Gastroesophageal sphincter (tissue), 3 donors: ENCODE results near the gene ACTN1.

Experiments
- CTCF ChIP-seq, 4 experiments: fragments of 200-600 bp in 2 of 4; fragments of 450-650 bp in 2 of 4; sonication (generic) in 1 of 4; IDR thresholded peaks; one replicate each; pipeline ENCODE4 v1.5.1; 2017 to 2019; ENCODE audit warnings: antibody characterized with exemption in 4 of 4, mild to moderate bottlenecking in 2 of 4, moderate library complexity in 2 of 4
- EP300 ChIP-seq: sonication (generic); formaldehyde crosslinking; IDR thresholded peaks from one replicate; pipeline ENCODE4 v1.6.1; 2017; ENCODE audit warnings: antibody characterized with exemption, mild to moderate bottlenecking
- POLR2A ChIP-seq, 2 donors: fragments of 450-650 bp; IDR thresholded peaks; one replicate each; pipeline ENCODE4 v1.6.1; 2017; ENCODE audit warnings: antibody characterized with exemption in 2 of 2, mild to moderate bottlenecking in 2 of 2, moderate library complexity in 1 of 2
- POLR2AphosphoS5 ChIP-seq: sonication (generic); formaldehyde crosslinking; IDR thresholded peaks from one replicate; pipeline ENCODE4 v1.6.1; 2017; ENCODE audit warnings: antibody characterized with exemption

- no peak for TF ChIP-seq POLR2A (IDR thresholded peaks at IDR 0.05)
- TF ChIP-seq CTCF (IDR thresholded peaks at IDR 0.05): no peak
- TF ChIP-seq POLR2AphosphoS5: no peak
- TF ChIP-seq EP300: no peak
Observed at GRCh38 chr14:68950111-68950510, 29.0 kb downstream of the ACTN1 start.
